Measurements from ENCODE around the gene CNTNAP2.

Gene CNTNAP2

DNA sequence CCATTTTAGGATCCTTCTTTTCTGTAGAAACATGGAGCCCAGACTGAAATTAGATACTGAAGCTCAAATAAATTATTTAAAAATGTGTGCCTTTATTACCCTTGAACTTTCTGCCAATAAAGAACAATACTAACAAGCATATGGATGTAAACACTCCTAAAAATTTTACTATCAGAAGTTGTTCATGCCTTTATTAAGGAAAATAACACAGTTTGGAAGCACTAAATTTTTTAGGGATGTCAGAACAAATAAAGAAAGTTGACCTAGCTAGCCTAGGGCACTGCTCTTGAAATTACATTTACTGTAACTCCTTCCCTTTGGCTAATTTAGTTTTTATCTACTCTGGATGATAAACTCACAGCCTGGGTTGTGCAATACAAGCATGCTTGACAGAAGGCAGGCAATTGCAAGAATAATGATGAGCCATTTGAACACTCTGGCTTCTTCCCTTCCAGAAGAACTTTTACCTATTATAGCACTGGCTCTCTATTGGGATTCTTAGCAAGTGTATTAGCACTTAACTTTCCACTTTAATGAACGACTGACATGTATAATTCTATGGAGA is 2122.2 kb downstream of the CNTNAP2 start:
- DNase-seq (ENCODE audit: low read depth), result peak; percentile 2
- Histone ChIP-seq H3K36me3 (ENCODE audit: control insufficient read depth, insufficient read depth, low read length, severe bottlenecking) (no peaks in the 10 kb centered on the region), H3K4me1 (ENCODE audit: control insufficient read depth, insufficient read depth, low read length) (no peaks in the 10 kb centered on the region), H3K4me3 (ENCODE audit: low read length) (no peak overlapping the region), H3K9ac (ENCODE audit: low read length) (no peak overlapping the region), H3K27me3 (replicated peaks; ENCODE audit: control insufficient read depth, insufficient read depth, low read length) (no peaks in the 10 kb centered on the region), H3K9me3 (ENCODE audit: control insufficient read depth, low read length) (no peaks in the 10 kb centered on the region)

- Histone ChIP-seq H3K9me3 (ENCODE audit: control insufficient read depth, low read length) (no peaks in the 10 kb centered on the region), H3K27me3 (replicated peaks; ENCODE audit: control insufficient read depth, insufficient read depth, low read length) (peaks cover 3% of the 10 kb centered on the region), H3K4me3 (ENCODE audit: low read length) (no peak overlapping the region), H3K36me3 (ENCODE audit: control insufficient read depth, insufficient read depth, low read length, severe bottlenecking) (no peaks in the 10 kb centered on the region), H3K4me1 (ENCODE audit: control insufficient read depth, insufficient read depth, low read length) (no peaks in the 10 kb centered on the region), H3K9ac (ENCODE audit: low read length) (no peak overlapping the region)
- DNase-seq (ENCODE audit: low read depth), result no peak
These were observed 2125.2 kb downstream of the CNTNAP2 start for GRCh38 chr7:148241700-148242293.

GRCh38 chr7:148242294-148242821 is 2125.8 kb downstream of the CNTNAP2 start:
- no peak overlapping the region for H3K9ac ChIP-seq (ENCODE audit: low read length)
- peaks cover 3% of the 10 kb centered on the region for H3K27me3 ChIP-seq (replicated peaks; ENCODE audit: control insufficient read depth, insufficient read depth, low read length)
- H3K4me1 ChIP-seq (ENCODE audit: control insufficient read depth, insufficient read depth, low read length), result no peaks in the 10 kb centered on the region
- peak; percentile 73 for DNase-seq (ENCODE audit: low read depth)
- no peaks in the 10 kb centered on the region for H3K36me3 ChIP-seq (ENCODE audit: control insufficient read depth, insufficient read depth, low read length, severe bottlenecking)
- peak overlapping the region; percentile 63 for H3K4me3 ChIP-seq (ENCODE audit: low read length)
- no peaks in the 10 kb centered on the region for H3K9me3 ChIP-seq (ENCODE audit: control insufficient read depth, low read length)

DNA sequence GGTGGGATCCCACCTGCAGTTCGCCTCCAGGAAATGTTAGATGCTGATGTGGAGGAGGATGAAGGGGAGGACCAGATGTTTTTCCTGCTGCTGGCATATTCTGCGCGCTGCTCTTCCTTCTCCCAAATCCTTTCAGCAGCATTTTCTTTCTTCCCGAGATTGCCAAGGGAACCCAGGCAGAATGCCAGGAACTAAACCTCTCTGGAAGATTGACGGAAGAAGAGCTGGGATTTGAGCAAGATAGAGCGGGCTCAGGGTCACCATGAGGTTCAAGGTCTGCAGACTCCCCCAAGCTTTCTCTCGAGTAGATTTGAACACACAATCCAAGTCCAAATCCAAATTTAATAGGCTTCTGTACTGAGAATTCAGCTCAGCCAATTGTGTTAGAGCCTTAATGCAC is 2128.8 kb downstream of the CNTNAP2 start:
- DNase-seq (ENCODE audit: low read depth), result no peak
- peaks cover 3% of the 10 kb centered on the region for H3K27me3 ChIP-seq (replicated peaks; ENCODE audit: control insufficient read depth, insufficient read depth, low read length)
- H3K9me3 ChIP-seq (ENCODE audit: control insufficient read depth, low read length), result peaks cover 1% of the 10 kb centered on the region
- no peaks in the 10 kb centered on the region for H3K36me3 ChIP-seq (ENCODE audit: control insufficient read depth, insufficient read depth, low read length, severe bottlenecking)
- no peak overlapping the region for H3K9ac ChIP-seq (ENCODE audit: low read length)
- H3K4me1 ChIP-seq (ENCODE audit: control insufficient read depth, insufficient read depth, low read length), result no peaks in the 10 kb centered on the region
- no peak overlapping the region for H3K4me3 ChIP-seq (ENCODE audit: low read length)

DNA sequence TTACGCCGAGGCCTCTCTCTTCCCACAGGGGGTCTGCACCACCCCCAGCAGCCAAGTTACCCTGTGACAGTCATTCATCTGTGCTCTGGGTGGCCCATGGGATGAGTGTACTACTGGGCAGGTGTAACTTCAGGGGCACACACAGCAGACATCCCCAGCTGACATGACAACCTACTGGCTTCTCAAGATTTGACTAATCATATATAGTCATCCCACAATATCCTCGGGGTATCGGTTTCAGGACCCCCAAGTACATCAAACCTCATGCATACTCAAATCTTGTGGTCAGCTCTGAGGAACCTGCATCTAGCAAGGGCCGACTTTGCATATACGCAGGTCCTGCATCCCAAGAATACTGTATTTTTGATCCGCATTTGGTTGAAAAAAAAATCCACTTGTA is 2137.0 kb downstream of the CNTNAP2 start:
- no peaks in the 10 kb centered on the region for H3K27me3 ChIP-seq (replicated peaks; ENCODE audit: control insufficient read depth, insufficient read depth, low read length)
- no peaks in the 10 kb centered on the region for H3K4me1 ChIP-seq (ENCODE audit: control insufficient read depth, insufficient read depth, low read length)
- no peak overlapping the region for H3K4me3 ChIP-seq (ENCODE audit: low read length)
- DNase-seq (ENCODE audit: low read depth), result no peak
- no peak overlapping the region for H3K9ac ChIP-seq (ENCODE audit: low read length)
- H3K9me3 ChIP-seq (ENCODE audit: control insufficient read depth, low read length), result peaks cover 16% of the 10 kb centered on the region
- H3K36me3 ChIP-seq (ENCODE audit: control insufficient read depth, insufficient read depth, low read length, severe bottlenecking), result no peaks in the 10 kb centered on the region

- H3K9ac ChIP-seq (ENCODE audit: low read length), result no peak overlapping the region
- no peak overlapping the region for H3K4me3 ChIP-seq (ENCODE audit: low read length)
- H3K27me3 ChIP-seq (replicated peaks; ENCODE audit: control insufficient read depth, insufficient read depth, low read length), result no peaks in the 10 kb centered on the region
- no peaks in the 10 kb centered on the region for H3K36me3 ChIP-seq (ENCODE audit: control insufficient read depth, insufficient read depth, low read length, severe bottlenecking)
- H3K4me1 ChIP-seq (ENCODE audit: control insufficient read depth, insufficient read depth, low read length), result no peaks in the 10 kb centered on the region
- DNase-seq (ENCODE audit: low read depth), result peak; percentile 25
- H3K9me3 ChIP-seq (ENCODE audit: control insufficient read depth, low read length), result peaks cover 15% of the 10 kb centered on the region
These were observed 2138.7 kb downstream of the CNTNAP2 start for GRCh38 chr7:148255333-148255732.

- no peak for DNase-seq (ENCODE audit: low read depth)
These were observed 2139.8 kb downstream of the CNTNAP2 start for GRCh38 chr7:148256433-148256832.

GRCh38 chr7:148260599-148260998 is 2144.0 kb downstream of the CNTNAP2 start:
- H3K9me3 ChIP-seq (ENCODE audit: control insufficient read depth, low read length), result no peaks in the 10 kb centered on the region
- H3K4me1 ChIP-seq (ENCODE audit: control insufficient read depth, insufficient read depth, low read length), result no peaks in the 10 kb centered on the region
- no peak overlapping the region for H3K4me3 ChIP-seq (ENCODE audit: low read length)
- peaks cover 7% of the 10 kb centered on the region for H3K27me3 ChIP-seq (replicated peaks; ENCODE audit: control insufficient read depth, insufficient read depth, low read length)
- no peak for DNase-seq (ENCODE audit: low read depth)
- no peak overlapping the region for H3K9ac ChIP-seq (ENCODE audit: low read length)
- H3K36me3 ChIP-seq (ENCODE audit: control insufficient read depth, insufficient read depth, low read length, severe bottlenecking), result no peaks in the 10 kb centered on the region

More at GRCh38 chr7:148256433-148256832, 2139.8 kb downstream of the CNTNAP2 start:
- Histone ChIP-seq H3K4me3 (ENCODE audit: low read length) (no peak overlapping the region), H3K9ac (ENCODE audit: low read length) (no peak overlapping the region), H3K27me3 (replicated peaks; ENCODE audit: control insufficient read depth, insufficient read depth, low read length) (no peaks in the 10 kb centered on the region), H3K9me3 (ENCODE audit: control insufficient read depth, low read length) (peaks cover 6% of the 10 kb centered on the region), H3K4me1 (ENCODE audit: control insufficient read depth, insufficient read depth, low read length) (no peaks in the 10 kb centered on the region), H3K36me3 (ENCODE audit: control insufficient read depth, insufficient read depth, low read length, severe bottlenecking) (no peaks in the 10 kb centered on the region)

GRCh38 chr7:148261523-148261922 is 2144.9 kb downstream of the CNTNAP2 start:
- Histone ChIP-seq H3K4me3 (ENCODE audit: low read length) (no peak overlapping the region), H3K36me3 (ENCODE audit: control insufficient read depth, insufficient read depth, low read length, severe bottlenecking) (no peaks in the 10 kb centered on the region), H3K27me3 (replicated peaks; ENCODE audit: control insufficient read depth, insufficient read depth, low read length) (peaks cover 12% of the 10 kb centered on the region), H3K9ac (ENCODE audit: low read length) (no peak overlapping the region), H3K4me1 (ENCODE audit: control insufficient read depth, insufficient read depth, low read length) (no peaks in the 10 kb centered on the region), H3K9me3 (ENCODE audit: control insufficient read depth, low read length) (no peaks in the 10 kb centered on the region)
- DNase-seq (ENCODE audit: low read depth), result no peak

DNA sequence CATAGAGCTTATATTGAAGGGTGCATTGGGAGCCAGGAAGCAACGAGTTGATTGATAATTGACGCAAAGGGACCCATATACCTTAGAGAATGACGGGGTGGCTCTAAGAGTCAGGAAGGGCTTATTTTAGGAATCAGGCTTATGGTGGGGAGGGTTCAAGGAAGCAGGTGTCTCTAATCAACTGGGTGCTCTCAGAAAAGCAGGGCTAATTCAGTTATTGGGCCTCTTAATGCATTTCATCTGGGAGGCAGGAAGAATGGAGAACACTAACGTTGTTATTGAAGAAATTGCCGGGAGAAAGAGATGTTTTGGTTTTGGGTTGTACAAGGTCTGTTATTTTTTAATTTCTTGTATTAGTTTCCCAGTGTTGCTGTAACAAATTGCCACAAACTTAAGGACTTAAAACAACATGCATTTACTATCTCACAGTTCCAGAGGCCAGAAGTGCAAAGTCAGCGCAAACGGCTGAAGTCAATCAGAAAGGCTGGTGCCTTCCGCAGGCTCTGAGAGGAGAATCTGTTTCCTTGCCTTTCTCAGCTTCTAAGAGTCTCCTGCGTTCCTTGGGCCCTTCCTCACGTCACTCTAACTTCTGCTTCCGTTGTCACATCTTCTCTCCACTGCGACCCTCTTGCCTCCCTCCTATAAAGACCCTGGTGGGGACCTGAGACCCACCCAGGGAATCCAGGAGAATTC is 2145.5 kb downstream of the CNTNAP2 start:
- Histone ChIP-seq H3K4me3 (ENCODE audit: low read length) (no peak overlapping the region), H3K4me1 (ENCODE audit: control insufficient read depth, insufficient read depth, low read length) (no peaks in the 10 kb centered on the region), H3K27me3 (replicated peaks; ENCODE audit: control insufficient read depth, insufficient read depth, low read length) (peaks cover 16% of the 10 kb centered on the region), H3K9me3 (ENCODE audit: control insufficient read depth, low read length) (no peaks in the 10 kb centered on the region), H3K36me3 (ENCODE audit: control insufficient read depth, insufficient read depth, low read length, severe bottlenecking) (no peaks in the 10 kb centered on the region), H3K9ac (ENCODE audit: low read length) (no peak overlapping the region)
- no peak for DNase-seq (ENCODE audit: low read depth)

DNA sequence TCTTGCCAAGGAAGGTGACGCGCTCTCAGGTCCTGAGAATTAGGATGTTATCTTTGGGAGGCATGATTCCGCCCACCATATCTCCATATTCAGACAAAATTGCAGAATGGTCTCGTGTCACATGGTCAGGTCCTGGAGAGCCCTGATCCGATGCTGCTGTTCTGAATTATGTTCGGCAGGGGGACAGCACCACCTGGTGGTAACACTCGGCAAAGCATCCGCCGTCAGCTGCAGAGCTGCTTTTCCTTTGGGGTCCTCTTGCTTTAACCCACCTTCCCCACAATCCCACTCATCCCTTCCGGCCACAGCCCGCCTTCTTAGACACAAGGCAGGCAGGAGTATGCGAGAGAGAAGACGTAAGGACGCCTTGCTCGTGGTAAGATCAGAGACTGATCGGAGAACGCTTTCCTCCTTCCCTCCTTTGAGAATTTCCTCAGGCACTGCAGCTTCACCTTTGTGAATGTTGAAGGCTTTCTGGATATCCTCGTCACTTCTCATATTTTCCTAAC is 2146.2 kb downstream of the CNTNAP2 start:
- H3K36me3 ChIP-seq (ENCODE audit: control insufficient read depth, insufficient read depth, low read length, severe bottlenecking), result no peaks in the 10 kb centered on the region
- H3K4me1 ChIP-seq (ENCODE audit: control insufficient read depth, insufficient read depth, low read length), result no peaks in the 10 kb centered on the region
- H3K9me3 ChIP-seq (ENCODE audit: control insufficient read depth, low read length), result no peaks in the 10 kb centered on the region
- H3K4me3 ChIP-seq (ENCODE audit: low read length), result peak overlapping the region; percentile 55
- peaks cover 18% of the 10 kb centered on the region for H3K27me3 ChIP-seq (replicated peaks; ENCODE audit: control insufficient read depth, insufficient read depth, low read length)
- DNase-seq (ENCODE audit: low read depth), result peak; percentile 78
- H3K9ac ChIP-seq (ENCODE audit: low read length), result no peak overlapping the region

All from adipocyte (in vitro differentiated cells).